GM21529 (cell line): ENCODE measurements around the gene MRLN.

Experiments
- ATAC-seq: cut with Tn5 transposase; IDR thresholded peaks from one replicate; pipeline ENCODE4 v1.9.1; 2021; ENCODE audit not compliant: unreplicated experiment

The MRLN gene

DNA sequence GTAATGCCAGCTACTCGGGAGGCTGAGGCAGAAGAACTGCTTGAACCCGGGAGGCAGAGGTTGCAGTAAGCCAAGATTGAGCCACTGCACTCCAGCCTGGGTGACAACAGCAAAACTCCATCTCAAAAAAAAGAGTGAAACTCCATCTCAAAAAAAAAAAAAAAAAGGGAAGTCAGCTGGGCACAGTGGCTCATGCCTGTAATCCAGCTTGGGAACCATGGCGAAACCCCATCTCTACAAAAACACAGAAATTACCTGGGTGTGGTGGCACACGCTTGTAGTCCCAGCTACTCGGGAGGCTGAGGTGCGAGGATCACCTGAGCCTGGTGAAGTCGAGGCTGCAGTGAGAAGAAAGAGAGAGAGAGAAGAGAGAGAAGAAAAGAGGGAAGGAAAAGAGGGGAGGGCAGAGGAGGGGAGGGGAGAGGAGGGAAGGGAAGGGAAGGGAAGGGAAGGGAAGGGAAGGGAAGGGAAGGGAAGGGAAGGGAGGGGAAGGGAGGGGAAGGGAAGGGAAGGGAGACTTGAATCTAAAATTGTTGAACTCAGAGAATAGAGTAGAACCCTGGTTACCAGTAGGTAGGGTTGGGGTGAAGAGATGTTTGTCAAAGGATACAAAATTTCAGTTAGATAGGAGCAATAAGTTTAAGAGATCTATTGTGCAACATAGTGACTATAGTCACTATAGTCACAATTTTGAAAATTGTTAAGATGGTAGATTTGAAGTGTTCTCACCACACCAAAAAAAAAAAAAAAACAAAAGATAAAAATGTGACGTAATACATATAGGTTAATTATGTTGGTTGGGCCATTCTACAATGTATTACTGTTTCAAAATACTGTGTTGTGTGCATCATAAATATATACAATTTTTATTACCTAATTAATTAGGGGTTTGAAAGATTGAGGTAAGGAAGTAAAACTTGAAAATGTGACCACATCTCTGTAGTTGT is 46.1 kb downstream of the MRLN start:
- no peak for ATAC-seq

- ATAC-seq: no peak
These were observed 47.3 kb downstream of the MRLN start for GRCh38 chr10:59705931-59706330.

- no peak for ATAC-seq
These were observed 48.6 kb downstream of the MRLN start for GRCh38 chr10:59704630-59705029.

DNA sequence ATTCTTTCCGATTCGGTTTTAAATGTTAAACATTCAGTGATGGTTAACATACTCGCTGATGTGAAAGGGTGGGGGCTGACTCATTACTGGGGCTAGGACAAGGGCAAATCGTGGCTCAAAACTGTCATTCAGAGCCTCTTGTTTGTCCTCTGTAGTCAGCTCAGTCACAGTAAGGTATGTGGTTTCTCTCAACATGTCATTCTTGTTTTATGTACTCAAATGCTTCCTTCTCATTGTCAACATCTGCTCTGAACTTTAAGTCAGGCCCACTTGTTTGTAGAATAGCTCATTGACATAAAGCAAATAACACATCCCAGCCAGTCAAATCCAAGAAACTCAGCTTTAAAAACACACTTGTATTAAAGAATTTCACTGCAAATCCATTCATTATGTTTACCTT is 50.9 kb downstream of the MRLN start:
- no peak for ATAC-seq

GRCh38 chr10:59700709-59701108 is 52.5 kb downstream of the MRLN start:
- no peak for ATAC-seq

GRCh38 chr10:59698326-59698725 is 54.9 kb downstream of the MRLN start:
- no peak for ATAC-seq

GRCh38 chr10:59695637-59696036 is 57.6 kb downstream of the MRLN start:
- no peak for ATAC-seq

- no peak for ATAC-seq
These were observed 58.3 kb downstream of the MRLN start for GRCh38 chr10:59694936-59695335.

DNA sequence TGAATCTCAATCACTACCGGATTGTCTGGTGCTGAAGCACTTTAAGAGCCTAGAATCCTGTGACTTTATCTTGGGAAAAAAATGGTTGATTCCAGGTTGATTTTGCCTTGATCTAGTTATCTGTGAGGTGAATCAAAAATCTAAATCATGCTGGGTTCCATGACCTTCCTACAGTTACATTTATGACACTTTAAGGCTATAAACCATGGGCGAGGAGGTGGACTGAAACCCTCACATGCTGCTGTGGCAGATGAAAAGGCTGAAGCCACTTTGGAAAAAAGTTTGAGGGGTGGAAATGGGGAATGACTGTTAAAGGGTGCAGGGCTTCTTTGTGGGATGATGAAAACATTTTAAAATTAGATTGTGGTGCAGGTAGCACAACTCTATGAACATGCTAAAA is 61.1 kb downstream of the MRLN start:
- no peak for ATAC-seq

DNA sequence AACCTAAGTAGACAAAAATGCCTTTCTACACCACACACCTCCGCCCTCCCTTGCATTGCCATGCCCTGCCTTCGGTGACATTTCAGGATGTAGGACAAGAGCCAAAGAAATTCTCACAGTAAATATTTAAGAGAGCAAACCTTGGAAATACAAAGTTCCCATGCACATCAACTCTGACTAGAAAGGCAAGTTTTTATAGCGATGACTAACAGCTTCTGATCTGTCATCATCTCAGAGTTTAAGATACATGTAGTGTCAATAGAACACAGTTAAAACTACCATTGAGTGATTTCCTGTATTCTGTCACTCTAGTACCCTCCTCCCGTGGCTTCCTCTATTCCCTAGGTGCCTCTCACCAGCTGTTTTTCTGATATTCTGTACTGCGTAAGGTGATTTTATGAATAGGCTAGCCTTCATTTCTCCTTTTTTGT is 64.3 kb downstream of the MRLN start:
- ATAC-seq: no peak

DNA sequence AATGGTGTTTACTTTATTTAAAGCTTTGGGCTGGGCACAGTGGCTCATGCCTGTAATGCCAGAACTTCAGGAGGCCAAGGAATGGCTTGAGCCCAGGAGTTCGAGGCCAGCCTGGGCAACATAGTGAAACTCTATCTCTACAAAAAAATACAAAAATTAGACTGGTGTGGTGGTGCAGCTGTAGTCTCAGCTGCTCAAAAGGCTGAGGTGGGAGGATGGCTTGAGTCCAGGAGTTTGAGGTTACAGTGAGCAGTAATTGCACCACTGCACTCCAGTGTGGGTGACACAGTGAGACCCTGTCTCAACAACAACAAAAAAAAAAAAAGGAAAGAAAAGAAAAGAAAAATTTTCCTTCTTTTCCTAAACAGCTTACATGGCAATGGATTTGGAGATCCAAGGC is 65.6 kb downstream of the MRLN start:
- ATAC-seq: no peak
